Loucy (cell line): Measurements from ENCODE around the gene FOXK1.

ENCODE experiments used
- CTCF ChIP-seq: fragments of 200-600 bp; sonication (generic); conservative IDR thresholded peaks from 2 replicates; pipeline ENCODE4 v1.5.1; 2014; ENCODE audit warnings: mild to moderate bottlenecking, antibody characterized with exemption, low read length
- EZH2phosphoT487 ChIP-seq: fragments of 200-600 bp; IDR thresholded peaks from 2 replicates; pipeline ENCODE4 v1.6.1; 2018; ENCODE audit warnings: antibody characterized with exemption, mild to moderate bottlenecking, moderate library complexity, borderline replicate concordance

DNA sequence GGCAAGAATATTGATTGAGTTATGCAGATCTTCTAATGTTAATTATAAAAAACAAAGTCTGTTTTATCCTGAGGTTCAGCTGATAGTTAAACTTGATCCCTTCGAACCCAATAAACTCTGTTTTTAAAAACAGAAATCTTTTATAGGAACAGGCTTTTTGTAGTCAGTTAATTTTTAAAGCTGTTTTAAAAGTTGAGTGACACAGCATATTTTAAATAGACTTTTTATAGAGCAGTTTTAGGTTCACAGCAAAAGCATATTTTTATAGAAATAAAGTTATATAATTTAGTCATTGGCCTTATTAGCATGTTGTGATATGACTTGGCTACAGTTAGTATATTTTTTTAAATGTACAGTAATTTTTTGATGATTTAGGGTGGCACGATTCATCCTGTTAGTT lies 11.1 kb downstream of the FOXK1 start:
- TF ChIP-seq CTCF (no peak), EZH2phosphoT487 (no peak)
